HEK293 (cell line): ENCODE measurements around the gene DTHD1.

Source experiments
- CTCF ChIA-PET: fragments of 350-600 bp; formaldehyde crosslinking; extraction: SDS; loops from one replicate; lab custom pipeline; 2021; ENCODE audit warnings: antibody characterized with exemption; lab: Yijun Ruan, JAX
- POLR2A ChIA-PET: fragments of 300-600 bp; formaldehyde crosslinking; extraction: SDS; loops from one replicate; lab custom pipeline; 2020; ENCODE audit warnings: antibody characterized with exemption, inconsistent platforms; lab: Yijun Ruan, JAX
- H3K27ac ChIP-seq: fragments of 200-500 bp; sonication (Bioruptor generic); 2 replicates; pipeline ENCODE4 v1.5.1; 2014; ENCODE audit warnings: low read depth, low read length, control low read depth, inconsistent platforms; ENCODE audit errors: extremely low read depth
- H3K36me3 ChIP-seq, 2 experiments: fragments of 200-500 bp in 1 of 2; sonication (Bioruptor generic) in 1 of 2; 1 replicate in 1 of 2; 2 replicates in 1 of 2; pipeline ENCODE4 v1.5.1; 2014 to 2017; ENCODE audit warnings: inconsistent platforms in 2 of 2, low read length in 2 of 2; ENCODE audit not compliant: control insufficient read depth in 2 of 2, insufficient read depth in 1 of 2
- H3K4me1 ChIP-seq: fragments of 200-500 bp; sonication (Bioruptor generic); 2 replicates; pipeline ENCODE4 v1.5.1; 2014; ENCODE audit warnings: mild to moderate bottlenecking, low read length, inconsistent platforms; ENCODE audit not compliant: control insufficient read depth, insufficient read depth
- H3K4me3 ChIP-seq: 2 replicates; pipeline ENCODE4 v1.5.1; 2011; ENCODE audit warnings: low read depth, mild to moderate bottlenecking, control low read depth, low read length, moderate library complexity
- H3K9me3 ChIP-seq: fragments of 200-500 bp; sonication (Bioruptor generic); 2 replicates; pipeline ENCODE4 v1.5.1; 2014; ENCODE audit warnings: low read depth, low read length, inconsistent platforms; ENCODE audit not compliant: control insufficient read depth, insufficient read depth
- EGR2 ChIP-seq: fragments of 450-650 bp; formaldehyde crosslinking; IDR thresholded peaks from 2 replicates; pipeline ENCODE4 v1.5.1; 2016; ENCODE audit warnings: low read depth, missing biosample characterization, missing genetic modification characterization
- KLF17 ChIP-seq: fragments of 450-650 bp; formaldehyde crosslinking; IDR thresholded peaks from 2 replicates; pipeline ENCODE4 v1.5.1; 2016; ENCODE audit warnings: missing biosample characterization, missing genetic modification characterization
- KLF7 ChIP-seq: fragments of 450-650 bp; formaldehyde crosslinking; IDR thresholded peaks from 2 replicates; pipeline ENCODE4 v1.5.1; 2016; ENCODE audit warnings: missing biosample characterization, missing genetic modification characterization, borderline replicate concordance
- KLF8 ChIP-seq: fragments of 450-650 bp; formaldehyde crosslinking; IDR thresholded peaks from 2 replicates; pipeline ENCODE4 v1.5.1; 2016; ENCODE audit warnings: missing biosample characterization, missing genetic modification characterization
- SCRT2 ChIP-seq: fragments of 450-650 bp; formaldehyde crosslinking; IDR thresholded peaks from 2 replicates; pipeline ENCODE4 v1.5.1; 2016; ENCODE audit warnings: missing biosample characterization, missing genetic modification characterization
- YY2 ChIP-seq: fragments of 450-650 bp; formaldehyde crosslinking; IDR thresholded peaks from 2 replicates; pipeline ENCODE4 v1.5.1; 2016; ENCODE audit warnings: missing biosample characterization, missing genetic modification characterization
- ZBTB1 ChIP-seq: fragments of 450-650 bp; formaldehyde crosslinking; IDR thresholded peaks from 2 replicates; pipeline ENCODE4 v1.5.1; 2016; ENCODE audit warnings: missing biosample characterization, missing genetic modification characterization
- ZNF10 ChIP-seq: fragments of 450-650 bp; formaldehyde crosslinking; IDR thresholded peaks from 2 replicates; pipeline ENCODE4 v1.5.1; 2017; ENCODE audit warnings: missing biosample characterization, missing genetic modification characterization
- ZNF19 ChIP-seq: fragments of 450-650 bp; formaldehyde crosslinking; IDR thresholded peaks from 2 replicates; pipeline ENCODE4; 2016; ENCODE audit warnings: missing biosample characterization, missing genetic modification characterization, low read depth
- ZNF24 ChIP-seq: fragments of 450-650 bp; formaldehyde crosslinking; IDR thresholded peaks from 2 replicates; pipeline ENCODE4 v1.5.1; 2016; ENCODE audit warnings: missing biosample characterization, missing genetic modification characterization
- ZNF248 ChIP-seq: fragments of 450-650 bp; formaldehyde crosslinking; IDR thresholded peaks from 2 replicates; pipeline ENCODE4 v1.5.1; 2017; ENCODE audit warnings: missing biosample characterization, missing genetic modification characterization
- ZNF26 ChIP-seq: fragments of 450-650 bp; formaldehyde crosslinking; IDR thresholded peaks from 2 replicates; pipeline ENCODE4 v1.5.1; 2016; ENCODE audit warnings: missing biosample characterization, missing genetic modification characterization
- ZNF623 ChIP-seq: fragments of 450-650 bp; formaldehyde crosslinking; IDR thresholded peaks from 2 replicates; pipeline ENCODE4 v1.5.1; 2016; ENCODE audit warnings: missing biosample characterization, missing genetic modification characterization
- ZNF639 ChIP-seq: fragments of 450-650 bp; formaldehyde crosslinking; IDR thresholded peaks from 2 replicates; pipeline ENCODE4 v1.5.1; 2016; ENCODE audit warnings: missing biosample characterization, missing genetic modification characterization
- ZNF704 ChIP-seq: fragments of 450-650 bp; formaldehyde crosslinking; IDR thresholded peaks from 2 replicates; pipeline ENCODE4 v1.5.1; 2016; ENCODE audit warnings: missing biosample characterization, missing genetic modification characterization
- ZNF791 ChIP-seq: fragments of 450-650 bp; formaldehyde crosslinking; IDR thresholded peaks from 2 replicates; pipeline ENCODE4 v1.5.1; 2016; ENCODE audit warnings: missing biosample characterization, missing genetic modification characterization
- TF ChIP-seq, protein P1 (sequence below): fragments of 450-650 bp; formaldehyde crosslinking; IDR thresholded peaks from 2 replicates; pipeline ENCODE4 v1.5.1; 2016; ENCODE audit warnings: missing biosample characterization, missing genetic modification characterization, borderline replicate concordance

DTHD1 gene

DNA sequence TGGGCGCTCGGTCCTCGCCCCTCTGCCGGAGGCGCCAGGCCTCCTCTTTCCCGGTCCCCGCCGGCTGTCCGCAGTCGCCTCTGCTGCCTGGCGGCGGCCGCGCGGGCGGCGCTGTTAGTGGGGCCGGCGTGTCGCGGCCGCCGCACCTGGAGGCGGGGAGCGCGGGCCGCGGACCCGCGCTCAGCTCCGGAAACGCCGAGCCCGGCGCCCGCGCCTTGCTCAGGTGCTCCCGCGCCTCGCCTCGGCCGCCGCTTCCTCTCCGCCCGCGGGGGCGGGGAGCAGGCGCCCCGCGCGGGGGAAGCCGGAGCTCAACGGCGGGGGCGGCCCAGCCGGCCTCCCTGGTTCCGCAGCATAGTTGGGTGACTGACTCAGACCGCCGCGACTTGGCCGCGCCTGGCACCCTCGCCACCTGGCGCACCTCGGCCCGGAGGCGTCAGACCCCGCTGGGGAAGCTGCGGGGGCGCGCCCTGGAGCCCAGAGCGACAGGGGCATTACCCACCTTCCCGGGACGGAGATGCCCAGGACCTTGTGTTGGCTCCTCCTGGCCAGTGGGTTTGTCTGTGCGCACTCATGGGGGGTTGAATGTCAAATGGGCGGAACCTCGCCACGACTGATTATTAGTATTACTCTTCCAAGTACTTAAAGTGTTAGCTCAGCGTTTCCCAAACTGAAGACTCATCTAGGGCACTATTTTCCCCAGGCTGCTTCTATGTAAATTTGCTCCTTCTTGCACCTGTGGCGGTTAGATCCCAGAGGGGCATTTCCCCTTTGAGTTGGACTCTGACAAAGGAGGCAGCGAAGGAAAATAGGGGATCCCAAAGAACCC lies 36.9 kb upstream of the DTHD1 start, which contains the start of gene ARAP2 (continued):
- no peak for TF ChIP-seq ZNF26
- no peak for TF ChIP-seq ZNF704 (tag by site-specific recombination)
- peak; percentile 62 for TF ChIP-seq EGR2 (tag by site-specific recombination)
- no peak for TF ChIP-seq ZNF19 (tag by site-specific recombination)

DNA sequence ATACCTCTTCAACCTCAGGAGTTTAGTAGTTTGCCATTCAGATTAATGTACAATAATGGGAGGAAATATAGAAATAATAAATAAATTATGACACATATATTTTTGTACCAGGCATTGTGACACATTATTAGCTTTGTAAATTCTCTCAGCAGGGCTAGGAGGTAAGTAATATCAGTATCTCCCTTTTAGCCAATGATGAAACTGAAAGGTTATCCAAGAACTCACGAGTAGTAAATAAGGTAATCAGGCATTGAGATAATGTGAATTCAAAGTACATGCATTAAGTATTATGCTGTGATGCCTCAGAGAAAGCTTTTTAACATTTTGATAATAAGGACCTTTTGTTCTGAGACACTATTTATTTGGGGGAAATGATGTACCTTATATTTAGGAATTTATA lies 31.8 kb upstream of the DTHD1 start:
- POLR2A ChIA-PET = no interaction called here

DNA sequence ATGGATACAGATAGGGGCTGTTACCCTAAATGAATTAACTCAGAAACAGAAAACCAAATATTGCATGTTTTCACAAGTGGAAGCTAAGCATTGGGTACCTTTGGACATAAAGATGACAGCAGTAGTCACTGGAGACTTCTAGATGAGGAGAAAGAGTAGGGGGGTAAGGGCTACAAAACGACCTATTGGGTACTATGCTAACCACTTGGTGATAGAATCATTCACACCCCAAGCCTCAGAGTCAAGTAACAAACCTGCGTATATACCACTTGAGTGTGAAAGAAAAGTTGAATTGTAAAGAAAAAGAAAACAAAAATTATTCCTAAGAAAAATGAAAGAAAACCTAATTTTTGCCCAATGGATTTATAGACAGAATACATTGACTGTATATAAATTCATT lies 29.4 kb upstream of the DTHD1 start:
- ChIA-PET POLR2A (no interaction called here), CTCF (no interaction called here)
- Histone ChIP-seq H3K4me3 (no peak overlapping the region), H3K36me3 (no peaks in the 10 kb centered on the region), H3K9me3 (no peaks in the 10 kb centered on the region), H3K4me1 (no peaks in the 10 kb centered on the region), H3K27ac (no peak overlapping the region)
- TF ChIP-seq ZNF248 (tag by site-specific recombination) (no peak), ZBTB1 (tag by site-specific recombination) (no peak), ZNF24 (tag by site-specific recombination) (no peak), ZNF10 (tag by site-specific recombination) (no peak), ZNF791 (tag by site-specific recombination) (no peak), YY2 (tag by site-specific recombination) (no peak)
- TF ChIP-seq, protein P1, sequence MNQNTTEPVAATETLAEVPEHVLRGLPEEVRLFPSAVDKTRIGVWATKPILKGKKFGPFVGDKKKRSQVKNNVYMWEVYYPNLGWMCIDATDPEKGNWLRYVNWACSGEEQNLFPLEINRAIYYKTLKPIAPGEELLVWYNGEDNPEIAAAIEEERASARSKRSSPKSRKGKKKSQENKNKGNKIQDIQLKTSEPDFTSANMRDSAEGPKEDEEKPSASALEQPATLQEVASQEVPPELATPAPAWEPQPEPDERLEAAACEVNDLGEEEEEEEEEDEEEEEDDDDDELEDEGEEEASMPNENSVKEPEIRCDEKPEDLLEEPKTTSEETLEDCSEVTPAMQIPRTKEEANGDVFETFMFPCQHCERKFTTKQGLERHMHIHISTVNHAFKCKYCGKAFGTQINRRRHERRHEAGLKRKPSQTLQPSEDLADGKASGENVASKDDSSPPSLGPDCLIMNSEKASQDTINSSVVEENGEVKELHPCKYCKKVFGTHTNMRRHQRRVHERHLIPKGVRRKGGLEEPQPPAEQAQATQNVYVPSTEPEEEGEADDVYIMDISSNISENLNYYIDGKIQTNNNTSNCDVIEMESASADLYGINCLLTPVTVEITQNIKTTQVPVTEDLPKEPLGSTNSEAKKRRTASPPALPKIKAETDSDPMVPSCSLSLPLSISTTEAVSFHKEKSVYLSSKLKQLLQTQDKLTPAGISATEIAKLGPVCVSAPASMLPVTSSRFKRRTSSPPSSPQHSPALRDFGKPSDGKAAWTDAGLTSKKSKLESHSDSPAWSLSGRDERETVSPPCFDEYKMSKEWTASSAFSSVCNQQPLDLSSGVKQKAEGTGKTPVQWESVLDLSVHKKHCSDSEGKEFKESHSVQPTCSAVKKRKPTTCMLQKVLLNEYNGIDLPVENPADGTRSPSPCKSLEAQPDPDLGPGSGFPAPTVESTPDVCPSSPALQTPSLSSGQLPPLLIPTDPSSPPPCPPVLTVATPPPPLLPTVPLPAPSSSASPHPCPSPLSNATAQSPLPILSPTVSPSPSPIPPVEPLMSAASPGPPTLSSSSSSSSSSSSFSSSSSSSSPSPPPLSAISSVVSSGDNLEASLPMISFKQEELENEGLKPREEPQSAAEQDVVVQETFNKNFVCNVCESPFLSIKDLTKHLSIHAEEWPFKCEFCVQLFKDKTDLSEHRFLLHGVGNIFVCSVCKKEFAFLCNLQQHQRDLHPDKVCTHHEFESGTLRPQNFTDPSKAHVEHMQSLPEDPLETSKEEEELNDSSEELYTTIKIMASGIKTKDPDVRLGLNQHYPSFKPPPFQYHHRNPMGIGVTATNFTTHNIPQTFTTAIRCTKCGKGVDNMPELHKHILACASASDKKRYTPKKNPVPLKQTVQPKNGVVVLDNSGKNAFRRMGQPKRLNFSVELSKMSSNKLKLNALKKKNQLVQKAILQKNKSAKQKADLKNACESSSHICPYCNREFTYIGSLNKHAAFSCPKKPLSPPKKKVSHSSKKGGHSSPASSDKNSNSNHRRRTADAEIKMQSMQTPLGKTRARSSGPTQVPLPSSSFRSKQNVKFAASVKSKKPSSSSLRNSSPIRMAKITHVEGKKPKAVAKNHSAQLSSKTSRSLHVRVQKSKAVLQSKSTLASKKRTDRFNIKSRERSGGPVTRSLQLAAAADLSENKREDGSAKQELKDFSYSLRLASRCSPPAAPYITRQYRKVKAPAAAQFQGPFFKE (tag by site-specific recombination) = no peak

More for the DNA sequence above, 31.8 kb upstream of the DTHD1 start:
- Histone ChIP-seq H3K4me1 (no peaks in the 10 kb centered on the region), H3K9me3 (no peaks in the 10 kb centered on the region), H3K4me3 (no peak overlapping the region), H3K36me3 (no peaks in the 10 kb centered on the region), H3K27ac (no peak overlapping the region)
- TF ChIP-seq ZNF639 (tag by site-specific recombination) = no peak
- TF ChIP-seq ZNF623 (tag by site-specific recombination) = no peak
- TF ChIP-seq KLF8 = no peak
- TF ChIP-seq SCRT2 (tag by site-specific recombination) = no peak
- no peak for TF ChIP-seq KLF17 (tag by site-specific recombination)
- TF ChIP-seq KLF7 (tag by site-specific recombination) = no peak
- CTCF ChIA-PET = interaction anchor here (1.0 kb wide), 1 partner anchor 25 kb away, joined by 3 read pairs; no protein-coding TSS in a partner anchor
